Panc1 (cell line): Measurements from ENCODE around the gene PANX3. TPM values are rescaled to one million over a fixed set of nuclear protein-coding genes. Genes with fewer than 3 reads are reported as not detected.

ENCODE experiments used
- ATAC-seq: fragments of 200-7000 bp; cut with Tn5 transposase; 2 replicates; pipeline ENCODE4 v1.9.1; 2020; ENCODE audit warnings: mild to moderate bottlenecking, moderate library complexity
- BruUV-seq: library from RNA; stranded (reverse); fragments of 400-500 nt; replicated peaks from 2 replicates; lab custom pipeline; 2021; lab: Mats Ljungman, UMichigan
- CTCF ChIA-PET: fragments of 300-600 bp; sonication (Branson Sonifier 250); formaldehyde crosslinking; loops from one replicate; lab custom pipeline; 2022; ENCODE audit warnings: antibody characterized with exemption; lab: Charles Lee
- POLR2A ChIA-PET: fragments of 300-600 bp; sonication (Branson Sonifier 250); formaldehyde crosslinking; loops from one replicate; lab custom pipeline; 2022; ENCODE audit warnings: antibody characterized with exemption; lab: Charles Lee
- DNase-seq: peaks from one replicate; pipeline ENCODE4 v3.0.0-alpha.2; 2010; ENCODE audit warnings: low read depth, low spot score
- H3K27ac ChIP-seq: 2 replicates; pipeline ENCODE4 v1.5.1; 2011; ENCODE audit warnings: mild to moderate bottlenecking, low read length, inconsistent platforms
- H3K27me3 ChIP-seq: fragments of 200-500 bp; sonication (Bioruptor generic); 2 replicates; pipeline ENCODE4 v1.6.0; 2014; ENCODE audit warnings: low read length, inconsistent platforms; ENCODE audit not compliant: control insufficient read depth, insufficient read depth
- H3K36me3 ChIP-seq: fragments of 200-500 bp; sonication (Bioruptor generic); 2 replicates; pipeline ENCODE4 v1.5.1; 2014; ENCODE audit warnings: inconsistent platforms, mild to moderate bottlenecking, low read length, moderate library complexity; ENCODE audit not compliant: control insufficient read depth, insufficient read depth
- H3K4me1 ChIP-seq: 2 replicates; pipeline ENCODE4 v1.5.1; 2011; ENCODE audit warnings: inconsistent platforms, mild to moderate bottlenecking, low read length, moderate library complexity; ENCODE audit not compliant: control insufficient read depth, insufficient read depth
- H3K4me3 ChIP-seq, 2 experiments: 2 replicates each; pipeline ENCODE4 v1.5.1; 2011 to 2012; ENCODE audit warnings: low read depth in 2 of 2, low read length in 2 of 2, mild to moderate bottlenecking in 2 of 2, inconsistent platforms in 1 of 2, moderate library complexity in 1 of 2
- H3K9me3 ChIP-seq: fragments of 200-500 bp; sonication (Bioruptor generic); 2 replicates; pipeline ENCODE4 v1.5.1; 2014; ENCODE audit warnings: low read depth, mild to moderate bottlenecking, inconsistent platforms, low read length, moderate library complexity; ENCODE audit not compliant: control insufficient read depth, insufficient read depth
- CTCF ChIP-seq: fragments of 450-650 bp; IDR thresholded peaks from 2 replicates; pipeline ENCODE4 v1.5.1; 2017; ENCODE audit warnings: mild to moderate bottlenecking
- POLR2AphosphoS5 ChIP-seq: IDR thresholded peaks from 2 replicates; pipeline ENCODE4 v1.6.1; 2012; ENCODE audit warnings: mild to moderate bottlenecking, low read depth, low read length, moderate library complexity
- REST ChIP-seq, 2 experiments: IDR thresholded peaks; 2 replicates each; pipeline ENCODE4 v1.6.1; 2011 to 2012; ENCODE audit warnings: low read depth in 2 of 2, control low read depth in 1 of 2, low read length in 1 of 2, mild to moderate bottlenecking in 1 of 2, moderate library complexity in 1 of 2; ENCODE audit not compliant: insufficient read depth in 1 of 2
- SIN3A ChIP-seq: IDR thresholded peaks from 2 replicates; pipeline ENCODE4 v1.6.1; 2012; ENCODE audit warnings: low read depth, mild to moderate bottlenecking, low read length, moderate library complexity, borderline replicate concordance; ENCODE audit not compliant: insufficient read depth
- TCF7L2 ChIP-seq: IDR thresholded peaks from 2 replicates; pipeline ENCODE4 v1.6.1; 2011; ENCODE audit warnings: mild to moderate bottlenecking, low read depth, low read length, inconsistent platforms
- in situ Hi-C: cut with HindIII; loops from 2 replicates; pipeline ENCODE4 v1.10.0; 2016; ENCODE audit warnings: low sequenced_read_pairs, low pct_unique_long_range_greater_than_20kb
- intact Hi-C: fragments of 100-400 bp; cut with micrococcal nuclease; formaldehyde crosslinking; loops from one replicate; pipeline ENCODE4 v1.10.0; 2022; ENCODE audit not compliant: unreplicated experiment
- total RNA-seq: library from RNA; stranded (reverse); gene quantifications from one replicate; pipeline ENCODE4 v1.2.1, GENCODE V29; 2021; ENCODE audit not compliant: unreplicated experiment

The PANX3 gene
- total RNA-seq, 1 experiment from 2014 or later: not detected

- DNase-seq (no peak), ATAC-seq (no peak)
- no peaks in the 10 kb centered on the region for H3K27me3 ChIP-seq
- intact Hi-C loops: no loop called here
- no peak overlapping the region for H3K4me3 ChIP-seq
- H3K27ac ChIP-seq: no peak overlapping the region
- TF ChIP-seq TCF7L2: no peak
- no peak for TF ChIP-seq POLR2AphosphoS5
- TF ChIP-seq SIN3A: no peak
- no peak for TF ChIP-seq CTCF
- no peak for TF ChIP-seq REST (IDR thresholded peaks at IDR 0.05; ENCODE audit: insufficient read depth in 1 of 2, low read depth in 2 of 2, low read length in 1 of 2)
- in situ Hi-C loops: no loop called here
- no peaks in the 10 kb centered on the region for H3K9me3 ChIP-seq
- H3K36me3 ChIP-seq: 0 out of 2 replicates have a peak, but pooled peaks cover 2% of the 10 kb centered on the region
- ChIA-PET POLR2A (no interaction called here), CTCF (interaction anchor here (0.6 kb wide), 1 partner anchor 247 kb away, joined by 3 read pairs; no protein-coding TSS in a partner anchor)
- no peaks in the 10 kb centered on the region for H3K4me1 ChIP-seq
- no TSS peak for BruUV-seq
Measured at GRCh38 chr11:124643042-124643604, 31.9 kb downstream of the PANX3 start.

- intact Hi-C loops: loop anchor here (1.0 kb wide), 2 partner anchors 193 to 223 kb away; no protein-coding TSS in a partner anchor
Measured at GRCh38 chr11:124643605-124644425, 32.6 kb downstream of the PANX3 start.

More at GRCh38 chr11:124643605-124644425, 32.6 kb downstream of the PANX3 start:
- Histone ChIP-seq H3K36me3 (no peaks in the 10 kb centered on the region), H3K4me3 (no peak overlapping the region), H3K27ac (no peak overlapping the region), H3K9me3 (no peaks in the 10 kb centered on the region), H3K27me3 (no peaks in the 10 kb centered on the region), H3K4me1 (no peaks in the 10 kb centered on the region)
- no TSS peak for BruUV-seq
- TF ChIP-seq SIN3A: no peak
- no peak for TF ChIP-seq POLR2AphosphoS5
- no peak for TF ChIP-seq CTCF
- CTCF ChIA-PET: interaction anchor here (0.5 to 2.2 kb wide), 6 partner anchors 18 to 1717 kb away, joined by 3 to 19 read pairs (median 4); no protein-coding TSS in a partner anchor
- POLR2A ChIA-PET: no interaction called here
- in situ Hi-C loops: no loop called here
- no peak for DNase-seq
- ATAC-seq: 0 out of 2 replicates have a peak, but pooled peaks have one; percentile 4
